OCI-LY1 (cell line): ENCODE measurements around the gene PDE6G.

Experiments used
- H2AFZ ChIP-seq: fragments of 200-600 bp; sonication (generic), shearing (Covaris generic); 2 replicates; pipeline ENCODE4 v1.6.0; 2014; ENCODE audit warnings: antibody characterized with exemption, mild to moderate bottlenecking, low read length
- H3F3A ChIP-seq: fragments of 200-600 bp; sonication (generic), shearing (Covaris generic); 2 replicates; pipeline ENCODE4 v1.6.0; 2014; ENCODE audit warnings: mild to moderate bottlenecking, antibody characterized with exemption, low read length, moderate library complexity; ENCODE audit not compliant: insufficient read depth
- H3K27ac ChIP-seq: fragments of 200-600 bp; sonication (generic); 2 replicates; pipeline ENCODE4 v1.5.1; 2014; ENCODE audit warnings: low read length, mixed run types, mild to moderate bottlenecking, low read depth; ENCODE audit not compliant: poor library complexity, severe bottlenecking
- H3K27me3 ChIP-seq: fragments of 200-600 bp; sonication (generic); 2 replicates; pipeline ENCODE4 v1.6.0; 2014; ENCODE audit warnings: antibody characterized with exemption, mild to moderate bottlenecking, low read length, moderate library complexity; ENCODE audit not compliant: insufficient read depth
- H3K36me3 ChIP-seq: fragments of 200-600 bp; sonication (generic); 2 replicates; pipeline ENCODE4 v1.6.1; 2014; ENCODE audit warnings: mild to moderate bottlenecking, antibody characterized with exemption, low read length, moderate library complexity, mixed read lengths; ENCODE audit not compliant: insufficient read depth
- H3K4me1 ChIP-seq: fragments of 200-600 bp; sonication (generic); 2 replicates; pipeline ENCODE4 v1.5.1; 2014; ENCODE audit warnings: mild to moderate bottlenecking, low read length, moderate library complexity; ENCODE audit not compliant: insufficient read depth, severe bottlenecking
- H3K4me2 ChIP-seq: fragments of 200-600 bp; sonication (generic), shearing (Covaris generic); 2 replicates; pipeline ENCODE4 v1.6.1; 2014; ENCODE audit warnings: low read length
- H3K4me3 ChIP-seq: fragments of 200-600 bp; sonication (generic); 2 replicates; pipeline ENCODE4 v1.5.1; 2014; ENCODE audit warnings: low read length, low read depth, mild to moderate bottlenecking, mixed read lengths; ENCODE audit not compliant: poor library complexity, severe bottlenecking
- H3K79me2 ChIP-seq: fragments of 200-600 bp; shearing (Covaris generic); 2 replicates; pipeline ENCODE4 v1.6.1; 2016; ENCODE audit warnings: mixed run types, low read length, mixed read lengths; ENCODE audit not compliant: insufficient read depth
- H3K9ac ChIP-seq: fragments of 200-600 bp; sonication (generic), shearing (Covaris generic); 2 replicates; pipeline ENCODE4 v1.6.1; 2014; ENCODE audit warnings: mild to moderate bottlenecking, low read length, mixed read lengths
- H3K9me2 ChIP-seq: fragments of 200-600 bp; sonication (generic), shearing (Covaris generic); 2 replicates; pipeline ENCODE4 v1.6.1; 2014; ENCODE audit warnings: low read depth, mild to moderate bottlenecking, low read length, mixed read lengths
- H3K9me3 ChIP-seq: fragments of 200-600 bp; shearing (Covaris generic); 2 replicates; pipeline ENCODE4 v1.6.1; 2014; ENCODE audit warnings: low read length, mixed read lengths
- H4K20me1 ChIP-seq: fragments of 200-600 bp; sonication (generic), shearing (Covaris generic); 2 replicates; pipeline ENCODE4 v1.6.0; 2016; ENCODE audit warnings: mild to moderate bottlenecking, low read length; ENCODE audit not compliant: insufficient read depth
- EZH2 ChIP-seq: fragments of 200-600 bp; sonication (generic), shearing (Covaris generic); IDR thresholded peaks from 2 replicates; pipeline ENCODE4 v1.8.0; 2017; ENCODE audit warnings: borderline replicate concordance, mixed run types, mild to moderate bottlenecking, antibody characterized with exemption, low read length, moderate library complexity, mixed read lengths
- TF ChIP-seq, protein P1 (sequence below): fragments of 200-600 bp; sonication (generic), shearing (Covaris generic); IDR thresholded peaks from 2 replicates; pipeline ENCODE4 v1.5.1; 2017; ENCODE audit warnings: mild to moderate bottlenecking, antibody characterized with exemption, low read length, moderate library complexity, mixed read lengths

The PDE6G gene

GRCh38 chr17:81656118-81656743, at the start of gene PDE6G:
TSS of gene PDE6G (minus strand) at chr17:81656542. CDS start at chr17:81653305, 3,237 bp downstream.
- Histone ChIP-seq H3K4me3 (no peak within 1 kb of the TSS), H3K27ac (no peak within 1 kb of the TSS), H3F3A (no peaks in the 10 kb centered on the region), H3K36me3 (no peaks in the 10 kb centered on the region), H3K9me3 (no peaks in the 10 kb centered on the region), H3K27me3 (peaks cover 14% of the 10 kb centered on the region), H3K9me2 (no peaks in the 10 kb centered on the region), H4K20me1 (no peaks in the 10 kb centered on the region), H3K79me2 (no peaks in the 10 kb centered on the region), H3K9ac (no peak within 1 kb of the TSS), H3K4me1 (peaks cover 10% of the 10 kb centered on the region), H3K4me2 (no peak within 1 kb of the TSS), H2AFZ (no peak within 1 kb of the TSS)
- TF ChIP-seq EZH2 = no peak
- TF ChIP-seq, protein P1, sequence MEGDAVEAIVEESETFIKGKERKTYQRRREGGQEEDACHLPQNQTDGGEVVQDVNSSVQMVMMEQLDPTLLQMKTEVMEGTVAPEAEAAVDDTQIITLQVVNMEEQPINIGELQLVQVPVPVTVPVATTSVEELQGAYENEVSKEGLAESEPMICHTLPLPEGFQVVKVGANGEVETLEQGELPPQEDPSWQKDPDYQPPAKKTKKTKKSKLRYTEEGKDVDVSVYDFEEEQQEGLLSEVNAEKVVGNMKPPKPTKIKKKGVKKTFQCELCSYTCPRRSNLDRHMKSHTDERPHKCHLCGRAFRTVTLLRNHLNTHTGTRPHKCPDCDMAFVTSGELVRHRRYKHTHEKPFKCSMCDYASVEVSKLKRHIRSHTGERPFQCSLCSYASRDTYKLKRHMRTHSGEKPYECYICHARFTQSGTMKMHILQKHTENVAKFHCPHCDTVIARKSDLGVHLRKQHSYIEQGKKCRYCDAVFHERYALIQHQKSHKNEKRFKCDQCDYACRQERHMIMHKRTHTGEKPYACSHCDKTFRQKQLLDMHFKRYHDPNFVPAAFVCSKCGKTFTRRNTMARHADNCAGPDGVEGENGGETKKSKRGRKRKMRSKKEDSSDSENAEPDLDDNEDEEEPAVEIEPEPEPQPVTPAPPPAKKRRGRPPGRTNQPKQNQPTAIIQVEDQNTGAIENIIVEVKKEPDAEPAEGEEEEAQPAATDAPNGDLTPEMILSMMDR = no peak

DNA sequence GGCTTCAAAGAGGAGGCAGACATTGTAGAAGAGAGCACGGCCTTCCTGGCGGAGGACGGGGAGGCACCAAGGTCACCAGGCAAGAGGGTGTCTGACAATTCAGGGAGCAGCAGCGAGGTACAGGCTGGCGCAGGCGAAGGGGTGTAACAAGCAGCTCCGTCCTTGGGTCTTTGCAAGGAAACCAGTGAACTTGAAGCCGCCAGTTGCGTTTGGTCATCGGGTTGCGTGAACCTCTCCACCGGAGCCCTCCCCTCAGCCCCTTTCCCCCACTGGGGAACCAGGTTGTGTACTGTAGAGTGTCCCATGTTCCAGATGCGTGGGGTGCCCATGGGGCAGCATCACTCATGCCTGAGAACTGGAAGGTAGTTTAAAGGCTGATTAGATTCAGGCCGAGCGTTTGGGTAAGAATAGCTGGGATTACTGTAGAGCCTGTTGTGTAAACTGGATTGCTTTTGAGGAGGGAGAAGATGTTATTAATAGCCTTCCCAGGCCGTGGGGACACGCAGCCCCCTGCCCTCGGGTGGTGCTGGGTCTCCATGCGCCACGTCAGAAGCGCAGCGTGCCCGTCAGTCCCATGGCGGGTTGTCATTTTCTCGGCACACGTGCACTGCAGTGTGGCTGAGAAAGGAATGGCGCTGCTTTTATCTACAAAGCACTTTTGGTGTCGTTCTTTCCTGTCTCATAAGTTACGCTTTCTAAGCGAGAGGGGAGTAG, 49.3 kb upstream of the PDE6G start:
- H3K36me3 ChIP-seq = peaks cover 70% of the 10 kb centered on the region
- H3K4me2 ChIP-seq = no peak overlapping the region
- no peaks in the 10 kb centered on the region for H3K27me3 ChIP-seq
- H3K9me3 ChIP-seq = no peaks in the 10 kb centered on the region
- TF ChIP-seq, protein P1 = no peak
- no peak for TF ChIP-seq EZH2
- no peak overlapping the region for H3K27ac ChIP-seq
- no peak overlapping the region for H2AFZ ChIP-seq
- H4K20me1 ChIP-seq = no peaks in the 10 kb centered on the region
- H3K4me1 ChIP-seq = peaks cover 37% of the 10 kb centered on the region
- H3F3A ChIP-seq = 0 out of 2 replicates have a peak, but pooled peaks cover 4% of the 10 kb centered on the region
- H3K4me3 ChIP-seq = no peak overlapping the region
- peaks cover 31% of the 10 kb centered on the region for H3K79me2 ChIP-seq
- no peak overlapping the region for H3K9ac ChIP-seq
- H3K9me2 ChIP-seq = no peaks in the 10 kb centered on the region

GRCh38 chr17:81703747-81704654, 47.7 kb upstream of the PDE6G start:
- Histone ChIP-seq H3F3A (no peaks in the 10 kb centered on the region), H3K36me3 (peaks cover 81% of the 10 kb centered on the region)

More at GRCh38 chr17:81703747-81704654, 47.7 kb upstream of the PDE6G start:
- Histone ChIP-seq H3K4me3 (peak overlapping the region; percentile 95), H3K9me2 (no peaks in the 10 kb centered on the region), H4K20me1 (no peaks in the 10 kb centered on the region), H3K27ac (peak overlapping the region; percentile 54), H2AFZ (no peak overlapping the region), H3K4me1 (peaks cover 30% of the 10 kb centered on the region), H3K4me2 (peak overlapping the region; percentile 96), H3K9ac (peak overlapping the region; percentile 99), H3K79me2 (peaks cover 31% of the 10 kb centered on the region), H3K27me3 (no peaks in the 10 kb centered on the region), H3K9me3 (no peaks in the 10 kb centered on the region)
- no peak for TF ChIP-seq EZH2
- TF ChIP-seq, protein P1 = no peak
